ENCODE data around the gene CELA1. TPM values are rescaled to one million over a fixed set of nuclear protein-coding genes. Genes with fewer than 3 reads are reported as not detected.
"Not testable (repeated sequence)": the region's sequence is repeated elsewhere in the genome, so short reads cannot be mapped to it uniquely, and the experiment has no call there.

The CELA1 gene
- total RNA-seq, 2 donors from 2014 or later: not detected

GRCh38 chr12:51318846-51319599 lies 27.5 kb downstream of the CELA1 start:
- Histone ChIP-seq H3K27me3 (replicated peaks; ENCODE audit: insufficient read depth) (no peaks in the 10 kb centered on the region), H3K36me3 (no peaks in the 10 kb centered on the region), H3K9me3 (no peaks in the 10 kb centered on the region), H3K4me1 (replicated peaks) (no peaks in the 10 kb centered on the region), H3K4me3 (no peak overlapping the region), H3K27ac (no peak overlapping the region)
- intact Hi-C loops (cut with DNase I): no loop called here
- no peak for DNase-seq (ENCODE audit: low spot score)
- WGBS: 42% methylated on average over 3 of the region's 3 CpGs
- no peak for TF ChIP-seq POLR2AphosphoS5 (IDR thresholded peaks at IDR 0.05)
- TF ChIP-seq CTCF (IDR thresholded peaks at IDR 0.05): no peak

- H3K4me3 ChIP-seq; H3K4me1 ChIP-seq (replicated peaks); intact Hi-C loops (cut with DNase I); H3K27me3 ChIP-seq (replicated peaks; ENCODE audit: insufficient read depth); H3K36me3 ChIP-seq; H3K27ac ChIP-seq; H3K9me3 ChIP-seq; DNase-seq (ENCODE audit: low spot score): not testable (repeated sequence)
- 82% methylated on average over 8 of the region's 8 CpGs for WGBS
These were observed 28.2 kb downstream of the CELA1 start for GRCh38 chr12:51318057-51318806.

- no peak for DNase-seq (ENCODE audit: low spot score)
- H3K4me3 ChIP-seq: no peak overlapping the region
- WGBS: 95% methylated on average over 1 of the region's 1 CpG
- H3K36me3 ChIP-seq: no peaks in the 10 kb centered on the region
- H3K4me1 ChIP-seq (replicated peaks): no peaks in the 10 kb centered on the region
- H3K27me3 ChIP-seq (replicated peaks; ENCODE audit: insufficient read depth): no peaks in the 10 kb centered on the region
- TF ChIP-seq POLR2A (IDR thresholded peaks at IDR 0.05) (no peak), POLR2AphosphoS5 (IDR thresholded peaks at IDR 0.05) (no peak), CTCF (IDR thresholded peaks at IDR 0.05) (no peak)
- H3K27ac ChIP-seq: no peak overlapping the region
- no peaks in the 10 kb centered on the region for H3K9me3 ChIP-seq
- intact Hi-C loops (cut with DNase I): no loop called here
These were observed 35.1 kb downstream of the CELA1 start for GRCh38 chr12:51311389-51311788.

- H3K4me3 ChIP-seq: no peak overlapping the region
- TF ChIP-seq POLR2AphosphoS5 (IDR thresholded peaks at IDR 0.05): no peak
- no peak for TF ChIP-seq CTCF (IDR thresholded peaks at IDR 0.05)
- peak; percentile 15 for TF ChIP-seq POLR2A (IDR thresholded peaks at IDR 0.05)
- peak; percentile 5 for DNase-seq (ENCODE audit: low spot score)
- no peaks in the 10 kb centered on the region for H3K27me3 ChIP-seq (replicated peaks; ENCODE audit: insufficient read depth)
- H3K9me3 ChIP-seq: no peaks in the 10 kb centered on the region
- intact Hi-C loops (cut with DNase I): no loop called here
- WGBS: 67% methylated on average over 6 of the region's 6 CpGs
- H3K27ac ChIP-seq: no peak overlapping the region
- H3K36me3 ChIP-seq: no peaks in the 10 kb centered on the region
- H3K4me1 ChIP-seq (replicated peaks): no peaks in the 10 kb centered on the region
These were observed 38.6 kb downstream of the CELA1 start for GRCh38 chr12:51307655-51308593.

- intact Hi-C loops (cut with DNase I): no loop called here
- Histone ChIP-seq H3K4me3 (no peak overlapping the region), H3K36me3 (no peaks in the 10 kb centered on the region), H3K27ac (no peak overlapping the region), H3K9me3 (no peaks in the 10 kb centered on the region), H3K4me1 (replicated peaks) (no peaks in the 10 kb centered on the region), H3K27me3 (replicated peaks; ENCODE audit: insufficient read depth) (no peaks in the 10 kb centered on the region)
- no peak for DNase-seq (ENCODE audit: low spot score)
- WGBS: 93% methylated on average over 5 of the region's 5 CpGs
- TF ChIP-seq CTCF (IDR thresholded peaks at IDR 0.05) (no peak), POLR2A (IDR thresholded peaks at IDR 0.05) (no peak), POLR2AphosphoS5 (IDR thresholded peaks at IDR 0.05) (no peak)
These were observed 40.0 kb downstream of the CELA1 start for GRCh38 chr12:51306507-51306906.

GRCh38 chr12:51300768-51301167 lies 45.7 kb downstream of the CELA1 start:
- H3K36me3 ChIP-seq; H3K4me1 ChIP-seq (replicated peaks); H3K27me3 ChIP-seq (replicated peaks; ENCODE audit: insufficient read depth); intact Hi-C loops (cut with DNase I); H3K9me3 ChIP-seq; DNase-seq (ENCODE audit: low spot score); H3K4me3 ChIP-seq; H3K27ac ChIP-seq: not testable (repeated sequence)
- 81% methylated on average over 10 of the region's 10 CpGs for WGBS
